GM19193 (cell line): Measurements from ENCODE around the gene A2M.

Source experiments
- POLR2A ChIP-seq: IDR thresholded peaks from 4 replicates; pipeline ENCODE4 v1.6.1; 2011; ENCODE audit not compliant: insufficient read depth, insufficient read length; ENCODE audit errors: extremely low read depth

Gene A2M

DNA sequence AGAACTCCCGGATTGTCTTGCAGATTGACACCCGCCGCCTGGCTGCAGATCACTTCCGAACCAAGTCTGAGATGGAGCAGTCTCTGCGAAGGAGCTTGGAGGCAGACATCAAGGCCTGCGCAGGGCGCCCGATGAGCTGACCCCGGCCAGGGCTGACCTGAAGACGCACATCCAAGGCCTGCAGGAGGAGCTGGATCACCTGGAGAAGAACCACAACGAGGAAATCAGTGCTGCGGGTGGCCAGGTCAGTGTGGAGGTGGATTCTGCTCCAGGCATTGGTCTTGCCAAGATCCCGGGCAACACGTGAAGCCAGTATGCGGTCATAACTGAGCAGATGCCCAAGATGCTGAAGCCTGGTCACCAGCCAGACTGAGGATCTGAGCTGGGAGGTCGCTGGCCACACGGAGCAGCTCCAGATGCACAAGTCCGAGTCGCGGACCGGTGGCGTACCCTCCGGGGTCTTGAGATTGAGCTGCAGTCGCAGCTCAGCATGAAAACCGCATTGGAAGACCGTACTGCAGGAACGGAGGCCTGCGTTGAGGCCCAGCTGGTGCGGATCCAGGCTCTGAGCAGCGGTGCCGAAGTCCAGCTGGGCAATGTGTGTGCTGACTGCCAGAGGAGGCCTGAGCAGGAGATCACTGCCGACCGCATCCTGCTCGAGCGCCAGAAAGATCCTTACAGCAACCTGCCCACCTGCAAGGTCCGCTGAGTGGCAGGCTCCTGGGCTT is 12.4 kb upstream of the A2M start:
- TF ChIP-seq POLR2A = no peak

DNA sequence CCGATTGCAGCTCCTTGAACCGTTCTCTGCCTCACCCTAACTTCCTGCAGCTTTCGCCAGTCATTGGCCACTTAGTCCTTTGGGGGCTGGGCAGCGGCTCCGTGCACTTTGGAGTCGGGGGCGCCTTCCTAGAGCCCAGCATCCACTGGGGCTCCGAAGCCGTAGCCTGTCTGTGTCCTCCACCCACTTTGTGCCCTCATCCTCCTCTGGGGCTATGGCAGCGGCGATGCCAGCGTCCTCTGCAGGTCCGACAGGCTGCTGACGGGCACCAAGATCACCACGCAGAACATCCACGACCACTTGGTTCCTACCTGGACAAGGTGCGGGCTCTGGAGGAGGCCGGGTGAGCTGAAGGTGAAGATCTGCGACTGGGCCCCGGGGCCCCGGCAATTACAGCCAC is 11.8 kb upstream of the A2M start:
- TF ChIP-seq POLR2A = no peak

- TF ChIP-seq POLR2A = no peak
Measured at GRCh38 chr12:9124383-9125031, 8.8 kb upstream of the A2M start.

DNA sequence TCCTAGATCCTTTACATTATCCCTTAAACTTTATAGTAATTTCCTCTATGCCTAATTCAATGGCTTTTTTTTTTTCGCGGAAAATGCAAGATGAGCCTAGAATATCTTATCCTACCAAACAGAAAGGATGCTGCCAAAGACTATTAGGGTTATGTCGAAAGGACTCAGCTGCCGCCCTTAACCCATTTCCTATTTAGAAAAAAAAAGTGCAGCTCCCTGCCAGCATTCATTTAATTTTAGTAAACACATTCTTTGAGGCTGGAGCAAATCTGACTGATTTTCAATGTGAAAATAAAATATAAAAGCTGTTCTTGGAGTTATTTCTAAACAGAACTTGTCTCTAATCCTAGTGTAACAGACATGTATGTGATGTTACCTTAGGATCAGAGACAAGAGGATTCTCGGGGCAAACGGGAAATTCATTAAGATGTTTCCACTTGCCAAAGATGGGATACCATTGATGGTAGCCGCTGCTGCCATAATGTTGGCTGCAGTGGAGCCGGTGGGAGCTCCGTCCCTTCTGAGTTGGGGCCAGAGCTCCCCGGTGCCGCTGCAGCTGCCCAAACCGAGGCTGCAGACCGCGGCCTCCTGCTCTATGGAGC is 8.2 kb upstream of the A2M start:
- TF ChIP-seq POLR2A = no peak

- TF ChIP-seq POLR2A = no peak
Measured at GRCh38 chr12:9122091-9122609, 6.4 kb upstream of the A2M start.

GRCh38 chr12:9120487-9121184 is 4.9 kb upstream of the A2M start:
- TF ChIP-seq POLR2A = no peak

GRCh38 chr12:9118158-9118557 is 2.4 kb upstream of the A2M start:
- TF ChIP-seq POLR2A = no peak

DNA sequence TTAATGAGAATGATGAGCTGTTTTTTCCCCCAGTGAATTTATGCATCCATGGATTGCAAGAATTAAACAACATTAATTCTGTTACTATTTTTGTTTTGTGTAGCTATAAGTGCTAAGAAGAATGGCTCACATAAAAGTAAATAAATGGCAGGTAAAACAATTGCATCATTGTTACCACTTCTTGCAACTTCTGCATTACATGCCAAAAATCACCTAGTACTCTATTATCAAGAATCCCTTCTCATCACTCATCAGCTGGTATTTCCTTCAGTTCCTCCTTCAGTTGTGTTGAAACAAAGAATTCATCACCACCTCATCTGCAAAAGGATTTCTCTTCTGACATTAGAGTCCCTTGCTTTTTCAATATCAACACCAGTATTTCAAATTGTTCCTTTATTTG is 773 bp downstream of the A2M start:
- no peak for TF ChIP-seq POLR2A

DNA sequence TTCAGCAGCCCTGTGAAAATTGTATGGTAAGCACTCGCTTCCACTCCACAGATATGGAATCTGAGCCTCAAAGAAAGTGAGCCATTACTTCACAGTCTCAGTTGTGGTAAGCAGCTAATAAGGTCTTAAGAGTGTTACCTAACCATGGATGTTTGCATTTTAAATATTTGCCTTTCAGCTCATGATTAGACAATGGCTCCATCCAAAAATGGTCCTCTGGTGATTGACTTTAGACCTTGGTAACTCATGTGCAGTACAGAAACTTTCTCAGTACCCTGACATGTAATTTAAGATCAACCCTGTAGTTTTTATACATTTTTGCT is 1.8 kb downstream of the A2M start:
- TF ChIP-seq POLR2A = no peak

DNA sequence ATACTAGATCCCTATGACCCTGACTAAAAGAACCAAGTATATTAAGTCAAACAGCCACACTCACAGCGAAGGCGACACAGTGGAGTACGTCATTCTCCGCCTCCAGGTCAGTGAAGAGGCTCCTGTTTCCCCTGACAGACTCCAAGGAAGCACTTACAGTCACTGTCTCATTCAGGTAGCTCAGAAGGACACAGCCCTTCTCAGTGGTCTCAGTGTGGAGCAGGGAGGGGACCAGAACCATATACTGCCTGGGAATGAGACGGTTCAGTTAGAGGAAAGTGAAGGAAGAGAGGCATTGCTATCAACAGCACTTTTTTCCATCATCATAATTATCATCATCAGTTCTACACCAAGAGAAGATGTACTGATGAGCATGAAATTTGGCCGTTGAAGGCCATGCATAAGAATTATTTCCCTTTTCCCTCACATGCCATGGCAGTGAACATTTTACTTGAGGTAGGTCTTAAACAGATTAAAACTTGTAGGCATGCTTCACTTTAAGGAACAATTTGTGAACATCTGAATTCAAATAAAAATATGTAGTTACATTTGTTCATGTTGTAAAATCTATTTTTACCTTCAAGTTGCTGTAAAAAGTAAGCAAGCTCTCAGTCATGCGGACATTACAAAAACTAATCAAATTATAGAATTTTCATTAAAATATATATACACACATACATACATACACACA is 2.3 kb downstream of the A2M start:
- no peak for TF ChIP-seq POLR2A

- no peak for TF ChIP-seq POLR2A
Measured at GRCh38 chr12:9112076-9112853, 3.5 kb downstream of the A2M start.

DNA sequence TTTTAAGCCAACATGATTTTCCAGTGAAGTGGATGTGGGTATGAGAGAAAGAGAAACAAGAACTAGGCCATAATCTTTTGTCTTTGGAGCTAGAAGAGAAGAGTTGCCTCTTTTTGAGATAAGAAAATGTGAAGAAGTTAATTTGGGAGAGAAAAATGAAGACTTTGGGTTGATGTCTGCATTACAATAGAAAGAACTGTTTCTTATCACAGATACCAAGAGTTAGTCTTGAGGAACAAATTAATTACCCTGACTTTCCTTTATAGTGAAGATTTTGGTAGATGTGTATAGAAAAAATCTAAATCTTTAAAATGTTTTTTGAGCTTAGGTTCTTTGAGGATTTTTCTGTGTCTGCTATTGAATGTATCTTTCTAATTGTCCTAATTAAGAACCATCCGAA is 4.2 kb downstream of the A2M start:
- no peak for TF ChIP-seq POLR2A

DNA sequence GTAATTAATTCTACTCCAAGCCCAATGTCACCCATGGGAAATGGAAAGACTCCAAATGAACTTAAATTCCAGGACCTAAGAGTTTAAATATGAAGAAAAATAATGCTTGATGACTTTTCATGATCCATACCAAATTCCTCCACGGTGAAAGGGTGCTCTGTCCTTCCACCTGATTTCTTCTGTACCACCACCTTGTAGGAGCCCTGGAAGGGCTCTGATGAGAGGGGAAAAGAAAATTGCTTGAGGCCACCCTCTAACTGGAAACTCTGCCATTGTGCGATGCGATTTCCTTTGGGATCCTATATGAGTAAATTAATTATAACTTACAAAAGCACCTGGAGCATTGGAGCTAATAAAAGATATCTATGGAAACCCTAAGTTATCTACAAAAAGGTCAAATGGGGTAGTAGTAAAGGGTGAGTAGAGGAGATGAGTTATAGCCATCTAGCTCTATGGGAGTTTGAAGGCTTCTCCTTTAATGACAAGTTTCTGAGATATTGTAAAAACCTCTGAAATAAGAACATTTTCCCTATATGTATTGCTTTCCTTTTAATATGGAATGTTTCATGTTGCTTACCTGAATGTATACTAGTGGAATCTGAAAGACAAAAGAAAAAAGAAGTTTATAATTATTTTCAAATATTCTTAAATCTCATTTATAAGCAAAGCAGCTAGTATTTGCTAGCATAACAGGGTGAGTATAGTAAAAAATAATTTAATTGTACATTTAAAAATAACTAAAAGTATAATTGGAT is 5.8 kb downstream of the A2M start:
- no peak for TF ChIP-seq POLR2A

DNA sequence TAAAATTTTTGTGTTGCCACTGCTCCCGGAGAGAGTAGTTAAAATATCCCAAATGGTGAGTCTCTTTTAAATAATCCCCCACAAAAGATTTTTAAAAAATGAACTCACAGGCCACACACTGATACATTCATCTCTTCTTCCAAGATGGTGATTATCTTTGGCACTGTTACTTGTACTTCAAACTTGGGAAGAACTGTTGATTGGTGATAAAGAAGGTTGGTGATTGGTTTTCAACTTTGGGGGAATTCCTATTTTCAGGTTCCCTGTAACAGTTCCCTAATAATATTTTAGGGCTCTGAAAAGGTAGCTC is 6.6 kb downstream of the A2M start:
- no peak for TF ChIP-seq POLR2A
